Pancreas (tissue), 10 donors: ENCODE measurements around the gene SANBR. TPM values are rescaled to one million over a fixed set of nuclear protein-coding genes. Genes with fewer than 3 reads are reported as not detected.

ENCODE experiments used
- ATAC-seq, 4 donors: fragments of 200-7000 bp; cut with Tn5 transposase; one replicate each; pipeline versions ENCODE4 v1.8.0 to v1.9.1; 2020; ENCODE audit warnings: mild to moderate bottlenecking in 4 of 4, moderate library complexity in 4 of 4
- DNase-seq, 6 donors: peaks; one replicate each; pipeline ENCODE4 v3.0.0-alpha.2; 2020
- FAIRE-seq: peaks from 2 replicates; lab custom pipeline; 2012; peaks lifted over from hg19 to GRCh38; lab: Jason Lieb, UNC
- H3K27ac ChIP-seq, 4 donors: fragments of 200-600 bp; sonication (generic); 1 replicate in 3 of 4; 2 replicates in 1 of 4; pipeline versions ENCODE4 v1.5.0 to v1.8.0; 2020
- H3K27me3 ChIP-seq, 4 donors: fragments of 200-600 bp; one replicate each; pipeline ENCODE4 v1.8.0; 2021
- H3K36me3 ChIP-seq, 3 donors: fragments of 200-600 bp; sonication (generic) in 1 of 3; one replicate each; pipeline versions ENCODE4 v1.5.0 to v1.8.0; 2020 to 2021
- H3K4me1 ChIP-seq, 3 donors: fragments of 200-600 bp; one replicate each; pipeline ENCODE4 v1.8.0; 2021
- H3K4me3 ChIP-seq, 4 donors: fragments of 200-600 bp; sonication (generic) in 2 of 4; one replicate each; pipeline versions ENCODE4 v1.5.0 to v1.8.0; 2020 to 2021
- H3K9me3 ChIP-seq, 4 donors: fragments of 200-600 bp; one replicate each; pipeline ENCODE4 v1.8.0; 2021
- CTCF ChIP-seq, 4 donors: fragments of 200-600 bp; sonication (generic) in 3 of 4; IDR thresholded peaks; one replicate each; pipeline versions ENCODE4 v1.5.0 to v1.8.0; 2021; ENCODE audit warnings: antibody characterized with exemption in 4 of 4
- WGBS, 2 donors: extraction: QIAGEN DNeasy Blood & Tissue Kit; methylation state at CpG; one replicate each; pipeline ENCODE4 v1.1.7; 2013; 5-methylcytosine and 5-hydroxymethylcytosine counted together
- intact Hi-C, 3 donors: fragments of 100-400 bp; cut with DNase I; formaldehyde crosslinking; loops; one replicate each; pipeline versions ENCODE4 v1.11.1 to v1.14.2; 2022
- polyA plus RNA-seq, 2 donors: library from polyadenylated mRNA; stranded (reverse); fragments of 200-250 nt; gene quantifications; one replicate each; pipeline ENCODE4 v1.2.3, GENCODE V29; 2013
- total RNA-seq, 6 donors: library from RNA; stranded (reverse); fragmentation: NEBNext Ultra II Directional in 4 of 6; extraction: Animal tissue kit (Norgen Biotek cat#: 25700) in 4 of 6; gene quantifications; one replicate each; pipeline versions ENCODE4 v1.2.1 to v1.2.4, GENCODE V29; 2021 to 2023
- donor health status: healthy with polysubstance abuse.
- donor health status: DM: no; HTN: no; CAD: no; lungs with moderate emphysema.
- donor health status: DM: no; HTN: no; CAD: no.
- donor health status: control.
- donor health status: control.
- donor health status: Bipolar disorder and iron deficiency.
- donor health status: DM: yes; HTN: yes; CAD: no.
- donor health status: DM: no; HTN: no; CAD: no.
- donor health status: DM: no; HTN: no; CAD: no.
- donor health status: DM: yes; HTN: yes; CAD: no.

The SANBR gene
- total and polyA plus RNA-seq, 8 donors, result 1.7 to 5.1 (median 3.1) TPM

- FAIRE-seq (no peak), ATAC-seq (no peak), DNase-seq (no peak)
- Histone ChIP-seq H3K9me3 (no peaks in the 10 kb centered on the region), H3K4me3 (no peak overlapping the region), H3K36me3 (no peaks in the 10 kb centered on the region), H3K27me3 (no peaks in the 10 kb centered on the region), H3K4me1 (no peaks in the 10 kb centered on the region), H3K27ac (no peak overlapping the region)
- intact Hi-C loops, result no loop called here
- WGBS, 2 donors, result 93 to 97% methylated on average over 3 of the region's 3 CpGs
- TF ChIP-seq CTCF (IDR thresholded peaks at IDR 0.05), result no peak
Measured at GRCh38 chr2:61096438-61096837, 30.8 kb downstream of the SANBR start.

DNA sequence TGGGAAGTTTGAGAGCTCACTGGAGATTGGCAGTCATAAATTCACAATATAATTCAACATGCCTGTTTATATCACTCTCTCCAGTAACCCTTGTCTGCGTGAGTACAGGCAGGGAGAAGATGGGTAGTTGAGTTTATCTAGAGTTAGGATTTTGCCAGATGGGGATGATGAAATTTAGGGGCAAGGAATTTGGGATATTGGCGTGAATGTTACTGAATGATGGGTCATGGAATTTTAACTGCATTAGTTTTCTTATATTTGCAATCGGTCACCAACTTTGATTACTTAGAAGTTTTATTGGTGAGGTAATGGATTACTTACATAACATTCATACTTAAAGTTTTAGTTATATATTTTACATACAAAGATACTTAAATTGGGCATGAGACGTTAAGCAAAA, 35.1 kb downstream of the SANBR start:
- no peaks in the 10 kb centered on the region for H3K4me1 ChIP-seq
- WGBS, 2 donors, result 94 to 99% methylated on average over 4 of the region's 4 CpGs
- peaks cover 0 to 4% (median 0%) of the 10 kb centered on the region in 3 donors for H3K36me3 ChIP-seq
- DNase-seq (no peak), FAIRE-seq (no peak), ATAC-seq (no peak)
- H3K9me3 ChIP-seq, result no peaks in the 10 kb centered on the region
- no peak overlapping the region for H3K4me3 ChIP-seq
- intact Hi-C loops, result no loop called here
- H3K27ac ChIP-seq, result no peak overlapping the region
- no peaks in the 10 kb centered on the region for H3K27me3 ChIP-seq
- no peak for TF ChIP-seq CTCF (IDR thresholded peaks at IDR 0.05)

GRCh38 chr2:61109291-61109690, 43.6 kb downstream of the SANBR start:
- Histone ChIP-seq H3K36me3 (peaks cover 0 to 8% (median 0%) of the 10 kb centered on the region in 3 donors), H3K27ac (no peak overlapping the region), H3K4me1 (no peaks in the 10 kb centered on the region), H3K9me3 (no peaks in the 10 kb centered on the region), H3K4me3 (no peak overlapping the region), H3K27me3 (no peaks in the 10 kb centered on the region)
- DNase-seq (no peak), ATAC-seq (no peak), FAIRE-seq (no peak)
- intact Hi-C loops, result no loop called here
- TF ChIP-seq CTCF (IDR thresholded peaks at IDR 0.05), result no peak
- WGBS, 2 donors, result 80 to 93% methylated on average over 2 of the region's 2 CpGs

DNA sequence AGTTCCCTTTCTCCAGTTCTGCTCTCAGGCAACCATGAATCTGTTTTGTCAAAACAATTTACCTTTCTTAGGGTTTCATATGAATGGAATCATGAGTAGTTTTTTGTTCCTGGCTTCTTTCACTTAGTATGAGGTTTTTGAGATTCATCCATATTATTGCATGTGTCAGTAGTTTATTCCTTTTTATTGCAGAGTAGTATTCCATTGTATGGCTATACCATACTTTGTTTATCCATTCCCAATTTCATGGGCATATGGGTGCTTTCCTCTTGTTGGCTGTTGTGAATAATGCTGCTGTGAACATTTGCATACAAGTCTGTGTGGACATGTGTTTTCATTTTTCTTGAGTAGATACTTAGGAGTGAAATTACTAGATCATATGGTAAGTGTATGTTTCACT, 46.0 kb downstream of the SANBR start:
- Histone ChIP-seq H3K4me3 (no peak overlapping the region), H3K9me3 (no peaks in the 10 kb centered on the region), H3K36me3 (peaks cover 0 to 4% (median 0%) of the 10 kb centered on the region in 3 donors), H3K27ac (no peak overlapping the region), H3K4me1 (no peaks in the 10 kb centered on the region), H3K27me3 (no peaks in the 10 kb centered on the region)
- intact Hi-C loops, result no loop called here
- ATAC-seq (no peak), DNase-seq (no peak), FAIRE-seq (no peak)
- no peak for TF ChIP-seq CTCF (IDR thresholded peaks at IDR 0.05)

DNA sequence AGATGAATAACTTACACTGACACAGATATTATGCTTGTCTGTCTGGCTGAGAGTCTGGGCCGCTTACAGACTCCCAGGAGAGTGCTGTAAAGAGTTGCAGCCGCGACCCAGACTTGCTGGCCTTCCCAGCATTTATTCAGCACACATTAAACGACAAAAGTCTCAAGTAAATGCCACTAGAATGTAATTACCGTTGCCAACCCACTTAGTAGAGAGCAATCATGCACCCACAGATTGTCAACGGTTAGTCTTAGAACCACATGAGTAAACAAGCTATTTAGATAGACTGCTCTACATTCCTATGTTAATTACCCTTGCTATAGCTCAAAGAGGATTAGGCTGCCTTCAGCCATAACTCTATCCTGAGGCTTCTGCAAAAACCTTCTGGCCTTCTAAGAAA, 48.5 kb downstream of the SANBR start:
- ATAC-seq (no peak), FAIRE-seq (no peak), DNase-seq (no peak)
- Histone ChIP-seq H3K4me1 (no peaks in the 10 kb centered on the region), H3K27me3 (no peaks in the 10 kb centered on the region), H3K36me3 (peaks cover 0 to 4% (median 0%) of the 10 kb centered on the region in 3 donors), H3K27ac (no peak overlapping the region), H3K4me3 (no peak overlapping the region), H3K9me3 (no peaks in the 10 kb centered on the region)
- 90 to 91% methylated on average over 6 of the region's 6 CpGs for WGBS, 2 donors
- intact Hi-C loops, result no loop called here
- no peak for TF ChIP-seq CTCF (IDR thresholded peaks at IDR 0.05)

Other genes with a start within 250 kb of the SANBR start
- 10 to 100 TPM in 2 of 6 donors, 1 to 10 TPM in 4; 5.7 to 11.9 (median 7.6) TPM for gene REL, start 184.3 kb upstream of the SANBR start, total RNA-seq
- 1 to 10 TPM; 1.5 to 1.9 TPM for gene REL, start 184.3 kb upstream of the SANBR start, polyA plus RNA-seq
- 10 to 100 TPM in 2 of 6 donors, 1 to 10 TPM in 4; 8.4 to 16.8 (median 9.2) TPM for gene PEX13, start 48.2 kb upstream of the SANBR start, total RNA-seq
- 1 to 10 TPM; 4.3 to 6.5 TPM for gene PEX13, start 48.2 kb upstream of the SANBR start, polyA plus RNA-seq
- 1 to 10 TPM; 2.7 to 6.0 (median 3.2) TPM for gene PUS10, start 47.6 kb upstream of the SANBR start, total RNA-seq
- 1 to 10 TPM; 1.6 to 1.9 TPM for gene PUS10, start 47.6 kb upstream of the SANBR start, polyA plus RNA-seq
- gene C2orf74, start 96.3 kb downstream of the SANBR start, total RNA-seq, result 1 to 10 TPM; 2.7 to 9.7 (median 8.4) TPM
- 10 to 100 TPM; 12.2 to 21.4 TPM for gene C2orf74, start 96.3 kb downstream of the SANBR start, polyA plus RNA-seq